ENCODE measurements around the gene MCTP2.

DNA sequence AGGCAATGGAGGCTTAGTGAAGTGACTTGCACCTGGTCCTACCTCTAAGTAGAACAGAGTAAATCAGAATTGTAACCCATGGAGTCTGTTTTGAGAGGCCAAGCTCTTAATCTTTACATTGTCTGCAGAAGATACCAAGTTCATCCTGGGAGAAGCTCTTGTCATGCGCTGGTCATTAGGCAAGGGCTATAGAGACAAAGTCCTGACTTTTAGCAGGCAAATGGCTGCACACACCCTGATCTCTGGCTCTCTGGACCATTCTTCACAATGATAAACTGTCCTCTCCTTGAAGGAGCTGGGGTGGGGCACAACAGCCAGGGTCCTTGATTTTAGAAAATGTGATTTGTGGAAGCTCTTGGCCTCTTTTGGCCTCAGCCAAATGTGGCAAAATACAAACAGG is 65.4 kb downstream of the MCTP2 start:
- TF ChIP-seq EZH2 (IDR thresholded peaks at IDR 0.05; ENCODE audit: borderline replicate concordance, low read depth, low read length, poor library complexity, severe bottlenecking), result no peak
- TF ChIP-seq, protein P1, sequence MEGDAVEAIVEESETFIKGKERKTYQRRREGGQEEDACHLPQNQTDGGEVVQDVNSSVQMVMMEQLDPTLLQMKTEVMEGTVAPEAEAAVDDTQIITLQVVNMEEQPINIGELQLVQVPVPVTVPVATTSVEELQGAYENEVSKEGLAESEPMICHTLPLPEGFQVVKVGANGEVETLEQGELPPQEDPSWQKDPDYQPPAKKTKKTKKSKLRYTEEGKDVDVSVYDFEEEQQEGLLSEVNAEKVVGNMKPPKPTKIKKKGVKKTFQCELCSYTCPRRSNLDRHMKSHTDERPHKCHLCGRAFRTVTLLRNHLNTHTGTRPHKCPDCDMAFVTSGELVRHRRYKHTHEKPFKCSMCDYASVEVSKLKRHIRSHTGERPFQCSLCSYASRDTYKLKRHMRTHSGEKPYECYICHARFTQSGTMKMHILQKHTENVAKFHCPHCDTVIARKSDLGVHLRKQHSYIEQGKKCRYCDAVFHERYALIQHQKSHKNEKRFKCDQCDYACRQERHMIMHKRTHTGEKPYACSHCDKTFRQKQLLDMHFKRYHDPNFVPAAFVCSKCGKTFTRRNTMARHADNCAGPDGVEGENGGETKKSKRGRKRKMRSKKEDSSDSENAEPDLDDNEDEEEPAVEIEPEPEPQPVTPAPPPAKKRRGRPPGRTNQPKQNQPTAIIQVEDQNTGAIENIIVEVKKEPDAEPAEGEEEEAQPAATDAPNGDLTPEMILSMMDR (conservative IDR thresholded peaks at IDR 0.05; ENCODE audit: low read depth, low read length), result no peak
